HS-27A (cell line): ENCODE data around the gene NUP58.

Source experiments
- DNase-seq: peaks from one replicate; pipeline ENCODE4 v3.0.0-alpha.2; 2012; ENCODE audit warnings: low read depth, missing footprints

The NUP58 gene

GRCh38 chr13:25377244-25377962, 76.0 kb downstream of the NUP58 start:
- no peak for DNase-seq

- DNase-seq: no peak
Observed at GRCh38 chr13:25378528-25378927, 77.1 kb downstream of the NUP58 start.

GRCh38 chr13:25379011-25379410, 77.6 kb downstream of the NUP58 start:
- no peak for DNase-seq

- no peak for DNase-seq
Observed at GRCh38 chr13:25380082-25380481, 78.7 kb downstream of the NUP58 start.

GRCh38 chr13:25380741-25381324, 79.4 kb downstream of the NUP58 start:
- DNase-seq: no peak

- DNase-seq: no peak
Observed at GRCh38 chr13:25384758-25385410, 83.5 kb downstream of the NUP58 start.

GRCh38 chr13:25391932-25392331, 90.5 kb downstream of the NUP58 start:
- no peak for DNase-seq
